SKM-1 treated with dmso at 0.1 percent for 144 hours (cell line): ENCODE results near the gene TTLL5.

Source experiments
- DNase-seq: peaks from one replicate; lab custom pipeline; 2025; ENCODE audit not compliant: unreplicated experiment; lab: John Stamatoyannopoulos, UW

TTLL5 gene

DNA sequence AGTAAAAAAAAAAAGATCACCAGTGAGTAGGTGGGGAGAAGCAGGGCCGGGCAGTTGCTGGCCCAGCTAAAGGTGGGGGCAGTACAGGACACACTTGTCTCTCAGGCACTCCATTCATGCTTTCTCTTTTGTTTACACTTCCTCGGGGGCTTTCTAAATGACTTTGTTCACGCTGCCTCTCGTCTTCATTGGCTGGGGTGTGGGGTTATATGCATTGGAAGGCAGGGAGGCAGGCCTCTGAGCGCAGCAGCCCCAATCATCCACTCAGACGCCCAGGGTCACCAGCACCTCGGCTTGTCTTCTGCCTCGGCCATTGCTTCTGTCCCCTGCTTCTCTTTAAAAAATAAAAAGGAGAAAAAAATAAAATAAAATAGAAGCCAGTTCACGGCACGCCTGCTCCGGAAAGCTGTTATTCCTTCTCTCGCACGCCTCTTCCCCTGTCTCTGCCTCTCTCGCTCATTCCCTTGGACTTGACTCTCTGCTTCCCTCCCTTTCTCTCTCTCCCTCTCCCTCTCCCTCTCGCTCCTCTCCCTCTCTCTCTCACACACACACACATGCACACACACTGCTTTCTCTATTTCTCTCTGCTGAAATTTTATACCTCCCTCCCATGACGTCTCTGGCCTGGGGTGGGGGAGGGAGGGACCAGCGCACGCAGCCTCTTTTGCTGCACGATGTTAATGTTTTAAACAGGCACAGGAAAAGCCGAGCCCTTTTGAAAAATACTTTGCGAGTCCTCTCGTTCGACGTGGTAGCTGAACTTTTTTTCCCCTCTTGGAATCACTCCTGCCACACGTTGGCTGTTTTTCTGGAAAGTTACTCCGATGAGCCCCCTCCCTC is 320.6 kb downstream of the TTLL5 start, which contains the start of gene TGFB3:
Gene TGFB3, minus strand, starts transcription at position 570 of the 840 bp plus-strand sequence. CDS start 1,102 bp downstream, outside the sequence.
- DNase-seq, result no peak

DNA sequence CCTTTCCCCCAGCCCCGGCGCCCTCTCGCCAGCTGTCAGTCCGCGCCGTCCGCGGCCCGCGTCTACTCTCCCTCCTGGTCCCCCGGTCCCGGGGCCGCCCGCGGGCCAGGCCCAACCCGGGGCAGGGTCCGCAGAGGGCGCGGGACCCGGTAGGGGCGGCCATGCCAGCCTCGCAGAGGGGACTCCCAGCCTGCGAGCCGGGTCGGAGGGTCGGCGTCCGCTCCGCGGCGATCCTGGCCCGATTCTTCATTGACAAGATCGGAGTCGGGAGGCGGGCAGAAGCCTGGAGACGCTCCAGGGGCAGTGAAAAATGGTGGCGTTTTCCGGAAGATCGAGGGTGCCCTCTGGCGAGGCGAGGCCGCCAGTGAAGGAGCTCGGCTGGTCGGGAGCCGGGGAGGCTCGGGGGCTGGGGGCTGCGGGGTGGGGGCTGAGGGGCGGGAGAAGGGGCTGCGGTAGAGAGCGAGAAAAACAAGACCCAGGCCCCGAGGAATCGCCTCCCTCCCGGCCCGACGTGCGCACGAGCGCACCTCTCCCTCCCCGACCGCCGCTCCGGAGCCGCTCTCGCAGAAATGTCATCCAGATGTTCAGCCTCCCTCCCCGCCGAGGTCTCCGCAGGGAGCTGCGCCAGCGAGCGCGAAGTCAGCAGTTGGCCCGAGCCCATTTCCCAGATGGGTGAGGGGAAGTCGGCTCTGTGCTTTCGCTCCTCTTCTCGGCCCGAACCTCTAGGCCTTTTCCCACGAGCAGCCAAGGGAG is 321.4 kb downstream of the TTLL5 start:
- DNase-seq, result peak; percentile 1

DNA sequence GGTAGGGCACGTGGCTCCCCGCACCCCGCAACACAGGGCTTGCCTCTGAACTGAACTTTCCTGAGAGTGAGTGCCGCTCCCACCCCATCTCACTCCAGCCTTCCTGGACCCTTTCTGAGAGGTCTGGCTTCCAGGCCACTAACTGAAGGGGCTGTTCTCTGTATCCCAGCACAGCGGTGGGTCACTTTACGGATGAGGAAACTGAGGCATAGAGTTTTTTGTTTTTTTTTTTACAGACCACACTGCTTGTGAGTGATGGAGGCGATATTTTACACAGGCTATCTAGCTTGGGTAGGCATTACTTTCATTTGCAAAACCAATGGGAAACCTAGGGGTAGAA is 321.9 kb downstream of the TTLL5 start:
- no peak for DNase-seq

GRCh38 chr14:75984674-75985073 is 323.6 kb downstream of the TTLL5 start:
- no peak for DNase-seq

GRCh38 chr14:75985618-75986438 is 324.8 kb downstream of the TTLL5 start, which contains the start of gene IFT43:
IFT43 (plus strand) TSS chr14:75985763; CDS start chr14:75985787, 24 bp downstream.
- DNase-seq, result peak; percentile 44

DNA sequence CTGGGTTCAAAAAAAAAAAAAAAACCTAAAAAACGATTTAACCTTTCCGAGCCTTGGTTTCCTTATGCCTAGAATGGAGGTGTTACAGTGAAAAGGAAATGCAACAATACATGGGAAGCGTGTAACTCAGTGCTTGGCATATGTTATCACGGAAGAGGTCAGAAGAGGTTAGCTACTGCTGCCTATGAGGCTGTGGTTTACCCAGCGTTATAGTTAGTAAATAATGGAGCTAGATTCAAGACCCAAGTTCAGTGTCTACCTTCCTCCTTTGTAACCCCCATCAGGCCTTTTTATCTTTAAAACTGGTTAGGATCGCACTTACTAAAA is 325.4 kb downstream of the TTLL5 start:
- DNase-seq, result no peak

- DNase-seq, result no peak
These were observed 326.3 kb downstream of the TTLL5 start for GRCh38 chr14:75987201-75987970.

DNA sequence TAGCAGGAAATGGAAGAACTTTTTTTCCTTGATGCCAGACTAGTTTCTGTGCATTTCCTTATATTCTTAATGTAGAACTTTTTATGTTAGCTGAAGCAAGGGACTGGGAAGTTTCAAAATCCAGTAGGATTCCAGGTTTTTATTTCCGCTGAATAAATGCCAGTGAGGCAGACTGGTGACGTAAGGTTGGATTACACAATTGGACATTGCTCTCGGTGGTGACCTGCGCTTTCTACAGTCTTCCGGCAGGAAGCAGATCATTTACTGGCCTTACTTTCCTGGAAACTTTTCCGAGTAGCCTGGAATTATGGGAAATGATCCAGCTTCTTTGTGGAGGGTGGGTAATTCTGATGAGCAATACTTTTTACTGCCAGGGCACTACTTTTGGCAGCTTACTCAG is 328.1 kb downstream of the TTLL5 start:
- no peak for DNase-seq

- no peak for DNase-seq
These were observed 329.3 kb downstream of the TTLL5 start for GRCh38 chr14:75990297-75990696.

- DNase-seq, result no peak
These were observed 330.7 kb downstream of the TTLL5 start for GRCh38 chr14:75991753-75992152.

DNA sequence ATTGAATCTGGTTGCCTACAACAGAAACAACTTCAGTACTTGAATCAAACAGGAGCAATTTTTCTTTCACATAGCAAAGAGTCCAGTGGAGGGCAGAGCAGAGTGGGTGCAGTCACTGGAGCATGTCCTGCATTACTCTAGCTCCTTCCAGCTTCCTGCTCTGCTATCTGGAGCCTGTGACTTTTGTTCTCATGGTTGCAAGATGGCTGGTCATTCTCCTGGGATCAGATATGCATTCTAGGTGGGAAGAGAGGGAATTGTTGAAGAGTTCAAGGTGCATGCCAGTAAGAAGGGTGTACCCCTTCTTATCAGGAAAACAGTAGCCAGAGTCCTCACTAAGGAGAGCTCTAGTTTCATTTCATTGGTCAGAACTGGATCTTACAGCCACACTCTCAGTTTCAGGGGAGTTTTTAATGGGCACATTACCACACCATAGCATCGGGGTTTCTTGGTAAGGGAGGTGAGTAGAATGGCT is 332.6 kb downstream of the TTLL5 start:
- no peak for DNase-seq

DNA sequence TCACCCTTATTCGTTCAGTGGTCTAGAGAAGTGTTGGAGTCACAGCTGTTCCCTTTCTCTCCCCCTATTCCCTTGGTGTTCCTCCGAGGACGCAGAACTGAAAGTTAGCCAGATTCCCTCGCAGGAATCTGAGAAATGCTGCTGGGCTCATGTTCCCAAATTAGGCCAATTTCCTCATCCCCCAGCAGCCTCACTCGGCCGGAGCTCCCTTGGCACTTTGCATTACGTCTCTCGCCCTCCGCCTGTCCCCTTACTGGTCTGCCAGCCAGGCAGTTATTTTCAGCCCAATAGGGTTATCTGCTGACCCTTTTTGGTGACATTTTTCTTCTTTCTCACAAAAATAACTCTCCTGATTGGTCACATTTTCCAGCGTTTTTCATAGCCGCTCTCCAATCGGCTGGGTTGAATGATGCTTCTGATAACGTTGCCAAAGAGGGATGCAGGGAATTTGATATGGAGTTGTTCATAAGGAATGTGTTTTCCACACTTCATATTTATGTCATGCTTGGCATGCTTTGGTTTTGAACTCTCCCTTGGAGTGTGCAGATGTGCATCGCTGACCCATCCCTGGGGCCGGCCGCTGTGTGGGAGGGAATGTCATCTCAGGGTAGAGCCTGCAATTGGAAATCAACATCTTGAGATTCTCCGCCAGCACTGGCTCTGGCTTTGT is 334.5 kb downstream of the TTLL5 start:
- no peak for DNase-seq

- no peak for DNase-seq
These were observed 335.4 kb downstream of the TTLL5 start for GRCh38 chr14:75996488-75996887.

DNA sequence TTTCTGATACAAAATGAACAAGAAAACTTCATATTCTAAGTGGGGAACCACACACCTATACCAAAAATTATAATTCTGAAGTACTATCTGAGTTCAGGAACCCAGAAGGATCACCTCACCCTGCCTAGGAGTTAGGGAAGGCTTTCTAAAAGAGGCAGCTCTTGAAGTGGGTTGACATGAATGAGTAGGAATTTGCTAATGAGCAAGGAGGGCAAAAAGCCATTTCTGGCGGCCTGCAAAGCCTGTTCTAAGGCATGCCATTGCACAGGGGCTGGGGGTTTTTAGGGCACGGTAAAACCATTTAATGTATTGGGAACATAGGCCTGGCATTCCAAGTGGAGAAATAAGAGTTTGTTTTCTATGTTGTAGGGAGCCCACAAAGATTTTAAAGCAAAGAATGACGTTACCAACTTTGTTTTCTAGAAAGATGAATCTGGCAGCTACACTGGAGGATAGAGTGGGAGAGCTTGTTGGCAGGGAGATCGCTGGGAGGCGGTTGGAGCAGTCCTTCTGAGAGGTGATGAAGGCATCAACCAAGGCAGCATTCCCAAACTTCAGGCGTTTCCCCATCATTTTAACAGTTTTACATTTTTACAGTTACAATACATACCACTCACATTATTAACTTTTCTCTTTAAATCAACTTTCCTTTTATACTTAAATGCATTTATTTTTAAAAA is 338.6 kb downstream of the TTLL5 start:
- no peak for DNase-seq

DNA sequence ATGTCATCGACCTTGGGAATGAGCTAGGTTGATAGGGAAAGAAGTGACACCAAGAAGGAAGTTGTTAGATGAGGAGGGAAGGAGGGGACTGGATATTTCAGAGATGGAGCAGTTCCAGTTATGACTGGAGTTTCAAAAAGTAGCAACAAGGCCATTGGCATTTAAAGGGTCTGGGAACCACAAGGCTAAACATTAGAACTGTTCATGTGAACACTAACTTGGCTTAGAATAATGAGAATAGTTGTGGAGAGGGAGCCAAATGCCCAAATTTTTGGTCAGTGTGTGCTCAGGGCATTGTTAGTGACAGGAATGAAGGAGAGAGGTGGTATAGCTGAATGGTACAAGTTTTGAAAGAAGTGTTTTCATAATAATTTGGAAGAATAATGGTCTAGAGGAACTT is 341.3 kb downstream of the TTLL5 start:
- DNase-seq, result no peak
